Adrenal gland (tissue), 5 donors: Measurements from ENCODE around the gene DES.

Source experiments
- POLR2A ChIP-seq, 2 donors: fragments of 450-650 bp; IDR thresholded peaks; one replicate each; pipeline ENCODE4 v1.6.1; 2017; ENCODE audit warnings: antibody characterized with exemption in 2 of 2, mild to moderate bottlenecking in 2 of 2, moderate library complexity in 1 of 2
- TF ChIP-seq, protein P1 (sequence below), 6 experiments: fragments of 450-650 bp in 4 of 6; fragments of 200-600 bp in 2 of 6; sonication (generic) in 1 of 6; IDR thresholded peaks; 1 replicate in 5 of 6; 2 replicates in 1 of 6; pipeline versions ENCODE4 v1.5.1 to v1.8.0; 2016 to 2021; ENCODE audit warnings: antibody characterized with exemption in 6 of 6, mild to moderate bottlenecking in 2 of 6, moderate library complexity in 1 of 6
- donor health status: DM: no; HTN: no; CAD: no.

DNA sequence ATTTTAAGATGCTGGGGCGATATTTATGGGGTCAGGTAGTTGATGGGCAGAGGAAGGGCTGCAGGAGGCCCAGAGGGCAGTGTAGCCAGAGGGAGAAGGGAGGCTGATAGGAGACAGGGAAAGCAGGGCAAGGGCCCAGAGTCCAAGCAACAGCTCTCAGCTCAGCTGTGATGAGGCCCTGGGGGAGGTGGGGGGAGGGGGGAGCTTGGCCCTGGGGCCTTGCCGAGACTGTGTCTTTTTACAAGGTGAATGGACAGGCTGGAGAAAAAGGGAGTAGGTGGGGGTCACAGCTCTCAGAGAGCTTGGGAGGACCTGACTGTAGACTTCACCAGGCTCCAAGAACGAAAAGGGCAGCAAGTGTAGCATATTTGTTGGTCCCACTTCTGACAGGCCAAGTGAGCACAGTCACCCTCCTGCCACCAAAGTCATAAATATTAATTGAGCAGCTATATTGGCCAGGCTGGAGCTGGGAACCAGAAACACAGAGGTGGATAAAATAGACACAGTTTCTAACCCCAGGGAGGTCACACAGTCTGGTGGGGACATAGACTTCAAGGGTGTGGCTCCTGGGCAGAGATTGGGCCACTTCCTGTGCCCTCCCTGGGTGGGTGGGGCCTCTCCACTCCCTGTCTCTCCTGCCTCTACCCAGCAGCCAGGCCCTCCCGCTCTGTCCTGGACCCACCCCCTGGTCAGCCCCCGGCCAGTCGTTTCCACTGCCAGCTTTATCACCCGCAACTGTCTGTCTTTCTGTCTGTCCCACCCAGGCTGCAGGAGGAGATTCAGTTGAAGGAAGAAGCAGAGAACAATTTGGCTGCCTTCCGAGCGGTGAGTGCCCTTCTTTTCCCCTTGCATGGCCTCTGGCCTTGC lies 1.4 kb downstream of the DES start:
- TF ChIP-seq, protein P1, sequence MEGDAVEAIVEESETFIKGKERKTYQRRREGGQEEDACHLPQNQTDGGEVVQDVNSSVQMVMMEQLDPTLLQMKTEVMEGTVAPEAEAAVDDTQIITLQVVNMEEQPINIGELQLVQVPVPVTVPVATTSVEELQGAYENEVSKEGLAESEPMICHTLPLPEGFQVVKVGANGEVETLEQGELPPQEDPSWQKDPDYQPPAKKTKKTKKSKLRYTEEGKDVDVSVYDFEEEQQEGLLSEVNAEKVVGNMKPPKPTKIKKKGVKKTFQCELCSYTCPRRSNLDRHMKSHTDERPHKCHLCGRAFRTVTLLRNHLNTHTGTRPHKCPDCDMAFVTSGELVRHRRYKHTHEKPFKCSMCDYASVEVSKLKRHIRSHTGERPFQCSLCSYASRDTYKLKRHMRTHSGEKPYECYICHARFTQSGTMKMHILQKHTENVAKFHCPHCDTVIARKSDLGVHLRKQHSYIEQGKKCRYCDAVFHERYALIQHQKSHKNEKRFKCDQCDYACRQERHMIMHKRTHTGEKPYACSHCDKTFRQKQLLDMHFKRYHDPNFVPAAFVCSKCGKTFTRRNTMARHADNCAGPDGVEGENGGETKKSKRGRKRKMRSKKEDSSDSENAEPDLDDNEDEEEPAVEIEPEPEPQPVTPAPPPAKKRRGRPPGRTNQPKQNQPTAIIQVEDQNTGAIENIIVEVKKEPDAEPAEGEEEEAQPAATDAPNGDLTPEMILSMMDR (IDR thresholded peaks at IDR 0.05): no peak
- no peak for TF ChIP-seq POLR2A (IDR thresholded peaks at IDR 0.05)
